ENCODE results near the gene AATF.

Gene AATF

GRCh38 chr17:37081287-37081686 is 132.5 kb downstream of the AATF start:
- DNase-seq (ENCODE audit: low spot score): no peak

GRCh38 chr17:37082311-37082860 is 133.6 kb downstream of the AATF start:
- DNase-seq (ENCODE audit: low spot score): no peak

GRCh38 chr17:37082985-37083384 is 134.2 kb downstream of the AATF start:
- DNase-seq (ENCODE audit: low spot score): no peak

GRCh38 chr17:37083456-37083855 is 134.7 kb downstream of the AATF start:
- no peak for DNase-seq (ENCODE audit: low spot score)

- no peak for DNase-seq (ENCODE audit: low spot score)
These were observed 135.6 kb downstream of the AATF start for GRCh38 chr17:37084372-37084771.

GRCh38 chr17:37086334-37086733 is 137.6 kb downstream of the AATF start:
- DNase-seq (ENCODE audit: low spot score): no peak

GRCh38 chr17:37086948-37087347 is 138.2 kb downstream of the AATF start:
- no peak for DNase-seq (ENCODE audit: low spot score)

- DNase-seq (ENCODE audit: low spot score): no peak
These were observed 138.9 kb downstream of the AATF start for GRCh38 chr17:37087683-37088082.

GRCh38 chr17:37088459-37088858 is 139.7 kb downstream of the AATF start:
- no peak for DNase-seq (ENCODE audit: low spot score)

GRCh38 chr17:37088913-37089312 is 140.2 kb downstream of the AATF start:
- DNase-seq (ENCODE audit: low spot score): no peak

- no peak for DNase-seq (ENCODE audit: low spot score)
These were observed 141.2 kb downstream of the AATF start for GRCh38 chr17:37089956-37090355.

GRCh38 chr17:37090941-37091340 is 142.2 kb downstream of the AATF start:
- no peak for DNase-seq (ENCODE audit: low spot score)

- DNase-seq (ENCODE audit: low spot score): no peak
These were observed 143.3 kb downstream of the AATF start for GRCh38 chr17:37092071-37092470.

- DNase-seq (ENCODE audit: low spot score): no peak
These were observed 143.9 kb downstream of the AATF start for GRCh38 chr17:37092701-37093100.

GRCh38 chr17:37094391-37094790 is 145.6 kb downstream of the AATF start:
- no peak for DNase-seq (ENCODE audit: low spot score)

GRCh38 chr17:37096071-37096470 is 147.3 kb downstream of the AATF start:
- no peak for DNase-seq (ENCODE audit: low spot score)

GRCh38 chr17:37097154-37097553 is 148.4 kb downstream of the AATF start:
- no peak for DNase-seq (ENCODE audit: low spot score)

- no peak for DNase-seq (ENCODE audit: low spot score)
These were observed 149.4 kb downstream of the AATF start for GRCh38 chr17:37098152-37098551.

- DNase-seq (ENCODE audit: low spot score): no peak
These were observed 150.3 kb downstream of the AATF start for GRCh38 chr17:37098910-37099664.

GRCh38 chr17:37100231-37100630 is 151.5 kb downstream of the AATF start:
- no peak for DNase-seq (ENCODE audit: low spot score)

GRCh38 chr17:37101306-37101705 is 152.6 kb downstream of the AATF start:
- DNase-seq (ENCODE audit: low spot score): no peak

- no peak for DNase-seq (ENCODE audit: low spot score)
These were observed 154.5 kb downstream of the AATF start for GRCh38 chr17:37103231-37103630.

- DNase-seq (ENCODE audit: low spot score): no peak
These were observed 157.3 kb downstream of the AATF start for GRCh38 chr17:37106049-37106448.

All from iPS-NIHi11 (cell line).